Tibial nerve (tissue), 4 donors: Measurements from ENCODE around the gene PEX11B. TPM values are rescaled to one million over a fixed set of nuclear protein-coding genes. Genes with fewer than 3 reads are reported as not detected.
A peak's percentile ranks its signal among the peaks of the same experiment; 100 is the strongest.

Experiments
- DNase-seq, 2 donors: peaks; one replicate each; pipeline ENCODE4 v3.0.0-alpha.2; 2019; ENCODE audit warnings: low spot score in 2 of 2
- H3K27ac ChIP-seq, 4 donors: fragments of 200-600 bp; sonication (generic) in 3 of 4; one replicate each; pipeline ENCODE4 v1.5.1; 2017 to 2019; ENCODE audit warnings: mild to moderate bottlenecking in 1 of 4
- H3K27me3 ChIP-seq, 2 donors: fragments of 200-600 bp; sonication (generic) in 1 of 2; one replicate each; pipeline versions ENCODE4 v1.5.1 to v1.6.0; 2017 to 2019
- H3K36me3 ChIP-seq, 3 donors: fragments of 200-600 bp; sonication (generic); one replicate each; pipeline ENCODE4 v1.5.1; 2018 to 2019
- H3K4me1 ChIP-seq, 4 donors: fragments of 200-600 bp; sonication (generic) in 3 of 4; one replicate each; pipeline ENCODE4 v1.5.1; 2017 to 2019
- H3K4me3 ChIP-seq, 4 donors: fragments of 200-600 bp; sonication (generic) in 3 of 4; one replicate each; pipeline ENCODE4 v1.5.1; 2017 to 2019; ENCODE audit warnings: mild to moderate bottlenecking in 1 of 4, moderate library complexity in 1 of 4
- H3K9me3 ChIP-seq, 4 donors: fragments of 200-600 bp; sonication (generic) in 3 of 4; one replicate each; pipeline ENCODE4 v1.5.1; 2017 to 2019
- CTCF ChIP-seq, 5 experiments: fragments of 200-600 bp in 3 of 5; fragments of 450-650 bp in 2 of 5; sonication (generic) in 3 of 5; IDR thresholded peaks; one replicate each; pipeline ENCODE4 v1.5.1; 2016 to 2019; ENCODE audit warnings: antibody characterized with exemption in 5 of 5, mild to moderate bottlenecking in 3 of 5, moderate library complexity in 2 of 5
- EP300 ChIP-seq, 2 donors: sonication (generic); formaldehyde crosslinking; IDR thresholded peaks; one replicate each; pipeline ENCODE4 v1.6.1; 2017; ENCODE audit warnings: antibody characterized with exemption in 2 of 2, mild to moderate bottlenecking in 1 of 2
- POLR2A ChIP-seq, 2 donors: fragments of 450-650 bp; IDR thresholded peaks; one replicate each; pipeline ENCODE4 v1.6.1; 2017; ENCODE audit warnings: antibody characterized with exemption in 2 of 2, mild to moderate bottlenecking in 2 of 2, moderate library complexity in 2 of 2
- WGBS, 2 donors: methylation state at CpG; one replicate each; pipeline ENCODE4 v1.1.5; 2018; 5-methylcytosine and 5-hydroxymethylcytosine counted together
- total RNA-seq, 4 donors: library from RNA; depleted of rRNA; stranded (reverse); fragments of >200 nt; gene quantifications; one replicate each; pipeline ENCODE4 v1.1.0, GENCODE V29; 2016

The PEX11B gene
- total RNA-seq, 4 donors from 2014 or later = 27.9 to 35.2 (median 30.8) TPM

GRCh38 chr1:145960468-145961108, 42.1 kb upstream of the PEX11B start:
- no peaks in the 10 kb centered on the region for H3K36me3 ChIP-seq
- H3K27ac ChIP-seq = peak overlapping the region; percentile 84 to 97 (median 94)
- TF ChIP-seq EP300 (IDR thresholded peaks at IDR 0.05) = peak in 1 of 2 donors; percentile 83
- peak; percentile 23 to 73 for TF ChIP-seq POLR2A (IDR thresholded peaks at IDR 0.05)
- peak in 4 of 5 experiments; percentile 11 to 39 (median 21) for TF ChIP-seq CTCF (IDR thresholded peaks at IDR 0.05)
- 0% methylated on average over 20 to 43 of the region's 44 CpGs for WGBS, 2 donors
- DNase-seq = no peak
- no peaks in the 10 kb centered on the region for H3K27me3 ChIP-seq
- H3K4me3 ChIP-seq = peak overlapping the region; percentile 50 to 79 (median 61)
- H3K4me1 ChIP-seq = peaks cover 0 to 77% (median 38%) of the 10 kb centered on the region in 4 donors
- H3K9me3 ChIP-seq = no peaks in the 10 kb centered on the region

GRCh38 chr1:145959957-145960467, 41.5 kb upstream of the PEX11B start:
- H3K27me3 ChIP-seq = no peaks in the 10 kb centered on the region
- H3K9me3 ChIP-seq = no peaks in the 10 kb centered on the region
- no peak for DNase-seq
- TF ChIP-seq CTCF (IDR thresholded peaks at IDR 0.05) = no peak
- TF ChIP-seq EP300 (IDR thresholded peaks at IDR 0.05) = no peak
- TF ChIP-seq POLR2A (IDR thresholded peaks at IDR 0.05) = no peak
- peak overlapping the region; percentile 50 to 79 (median 61) for H3K4me3 ChIP-seq
- H3K4me1 ChIP-seq = peaks cover 0 to 77% (median 41%) of the 10 kb centered on the region in 4 donors
- H3K36me3 ChIP-seq = no peaks in the 10 kb centered on the region
- H3K27ac ChIP-seq = peak overlapping the region; percentile 84 to 97 (median 94)
- 9 to 11% methylated on average over 7 to 12 of the region's 12 CpGs for WGBS, 2 donors

GRCh38 chr1:145959333-145959732, 40.8 kb upstream of the PEX11B start:
- no peak for TF ChIP-seq CTCF (IDR thresholded peaks at IDR 0.05)
- TF ChIP-seq EP300 (IDR thresholded peaks at IDR 0.05) = no peak
- TF ChIP-seq POLR2A (IDR thresholded peaks at IDR 0.05) = no peak

GRCh38 chr1:145958734-145959133, 40.2 kb upstream of the PEX11B start:
- H3K4me1 ChIP-seq = peaks cover 0 to 83% (median 44%) of the 10 kb centered on the region in 4 donors
- H3K4me3 ChIP-seq = no peak overlapping the region
- DNase-seq = no peak
- H3K36me3 ChIP-seq = no peaks in the 10 kb centered on the region
- no peaks in the 10 kb centered on the region for H3K9me3 ChIP-seq
- H3K27me3 ChIP-seq = no peaks in the 10 kb centered on the region
- H3K27ac ChIP-seq = peak overlapping the region; percentile 91 to 97 (median 96)
- TF ChIP-seq CTCF (IDR thresholded peaks at IDR 0.05) (no peak), EP300 (IDR thresholded peaks at IDR 0.05) (no peak), POLR2A (IDR thresholded peaks at IDR 0.05) (no peak)

More at GRCh38 chr1:145959333-145959732, 40.8 kb upstream of the PEX11B start:
- Histone ChIP-seq H3K27ac (peak overlapping the region; percentile 84 to 97 (median 94)), H3K36me3 (no peaks in the 10 kb centered on the region), H3K9me3 (no peaks in the 10 kb centered on the region), H3K27me3 (no peaks in the 10 kb centered on the region), H3K4me3 (no peak overlapping the region), H3K4me1 (peaks cover 0 to 81% (median 45%) of the 10 kb centered on the region in 4 donors)
- no peak for DNase-seq
